ENCODE results near the gene C19orf25. TPM values are rescaled to one million over a fixed set of nuclear protein-coding genes. Genes with fewer than 3 reads are reported as not detected.
A peak's percentile ranks its signal among the peaks of the same experiment; 100 is the strongest.

The C19orf25 gene
- total and polyA plus RNA-seq, 7 donors, result 8.1 to 45.0 (median 19.9) TPM

- peaks cover 0 to 3% (median 0%) of the 10 kb centered on the region in 3 donors for H3K27me3 ChIP-seq (ENCODE audit: insufficient read depth in 3 of 3, low read length in 2 of 3)
- H3K4me1 ChIP-seq, result peaks cover 11% of the 10 kb centered on the region
- ATAC-seq (no peak), DNase-seq (no peak)
- WGBS, 3 donors, result 39 to 55% (median 46%) methylated on average over 9 of the region's 9 CpGs
- peaks cover 0 to 2% of the 10 kb centered on the region in 2 donors for H3K36me3 ChIP-seq (ENCODE audit: insufficient read depth in 1 of 2, low read depth in 1 of 2)
- peak overlapping the region; percentile 19 for H3K27ac ChIP-seq
- intact Hi-C loops (cut with DNase I), result loop anchor here in 1 of 2 donors (5.0 kb wide), 1 partner anchor 229 kb away; no protein-coding TSS in a partner anchor
- H3K9me3 ChIP-seq, result no peaks in the 10 kb centered on the region
- TF ChIP-seq CTCF (IDR thresholded peaks at IDR 0.05), result no peak
- no peak overlapping the region for H3K4me3 ChIP-seq
Measured at GRCh38 chr19:1510807-1511206, 31.8 kb upstream of the C19orf25 start.

GRCh38 chr19:1510442-1510806 lies 31.4 kb upstream of the C19orf25 start:
- peaks cover 0 to 6% of the 10 kb centered on the region in 2 donors for H3K36me3 ChIP-seq (ENCODE audit: insufficient read depth in 1 of 2, low read depth in 1 of 2)
- 28 to 52% (median 37%) methylated on average over 8 to 25 of the region's 25 CpGs for WGBS, 3 donors
- H3K4me1 ChIP-seq, result peaks cover 11% of the 10 kb centered on the region
- peaks cover 0 to 3% (median 0%) of the 10 kb centered on the region in 3 donors for H3K27me3 ChIP-seq (ENCODE audit: insufficient read depth in 3 of 3, low read length in 2 of 3)
- DNase-seq (no peak), ATAC-seq (no peak)
- H3K27ac ChIP-seq, result peak overlapping the region; percentile 19
- no peak for TF ChIP-seq CTCF (IDR thresholded peaks at IDR 0.05)
- no peak overlapping the region for H3K4me3 ChIP-seq
- intact Hi-C loops (cut with DNase I), result loop anchor here in 1 of 2 donors (5.0 kb wide), 1 partner anchor 228 kb away; no protein-coding TSS in a partner anchor
- no peaks in the 10 kb centered on the region for H3K9me3 ChIP-seq

- H3K27ac ChIP-seq, result peak overlapping the region; percentile 41
- no peaks in the 10 kb centered on the region for H3K9me3 ChIP-seq
- DNase-seq, result no peak
- no peak for ATAC-seq
- no peak for TF ChIP-seq CTCF (IDR thresholded peaks at IDR 0.05)
- H3K36me3 ChIP-seq (ENCODE audit: insufficient read depth in 1 of 2, low read depth in 1 of 2), result peaks cover 0 to 7% of the 10 kb centered on the region in 2 donors
- 57 to 63% (median 58%) methylated on average over 9 to 11 of the region's 11 CpGs for WGBS, 3 donors
- no peak overlapping the region for H3K4me3 ChIP-seq
- peaks cover 0 to 3% (median 0%) of the 10 kb centered on the region in 3 donors for H3K27me3 ChIP-seq (ENCODE audit: insufficient read depth in 3 of 3, low read length in 2 of 3)
- intact Hi-C loops (cut with DNase I), result loop anchor here in 1 of 2 donors (2.0 to 5.0 kb wide), 2 partner anchors 19 to 228 kb away; partner anchors contain the start of genes PCSK4 and REEP6
- peaks cover 11% of the 10 kb centered on the region for H3K4me1 ChIP-seq
Measured at GRCh38 chr19:1509602-1510441, 30.8 kb upstream of the C19orf25 start.

GRCh38 chr19:1508507-1508856 lies 29.5 kb upstream of the C19orf25 start:
- DNase-seq (no peak), ATAC-seq (no peak)
- no peaks in the 10 kb centered on the region for H3K9me3 ChIP-seq
- peak overlapping the region; percentile 88 for H3K27ac ChIP-seq
- WGBS, 3 donors, result 35 to 38% (median 37%) methylated on average over 11 to 12 of the region's 12 CpGs
- intact Hi-C loops (cut with DNase I), result loop anchor here in 1 of 2 donors (2.0 kb wide), 1 partner anchor 18 kb away; the partner anchor contains the start of genes PCSK4 and REEP6
- peaks cover 0 to 3% (median 0%) of the 10 kb centered on the region in 3 donors for H3K27me3 ChIP-seq (ENCODE audit: insufficient read depth in 3 of 3, low read length in 2 of 3)
- no peak for TF ChIP-seq CTCF (IDR thresholded peaks at IDR 0.05)
- peak overlapping the region; percentile 64 for H3K4me3 ChIP-seq
- H3K36me3 ChIP-seq (ENCODE audit: insufficient read depth in 1 of 2, low read depth in 1 of 2), result peaks cover 0 to 7% of the 10 kb centered on the region in 2 donors
- peaks cover 14% of the 10 kb centered on the region for H3K4me1 ChIP-seq

All from psoas muscle (tissue), 8 donors.